Measurements from ENCODE around the gene ROBO4.

The ROBO4 gene

GRCh38 chr11:124894606-124895430 lies 2.8 kb downstream of the ROBO4 start:
- H3K36me3 ChIP-seq (ENCODE audit: insufficient read depth, low read length): no peaks in the 10 kb centered on the region
- H3K4me3 ChIP-seq (ENCODE audit: low read length): no peak overlapping the region
- no peak overlapping the region for H3K4me2 ChIP-seq (ENCODE audit: low read length)
- H3K9ac ChIP-seq (ENCODE audit: low read depth, low read length): no peak overlapping the region
- H3K27me3 ChIP-seq (ENCODE audit: control insufficient read depth, insufficient read depth, low read length): no peaks in the 10 kb centered on the region
- H3K9me3 ChIP-seq (replicated peaks; ENCODE audit: low read length): no peaks in the 10 kb centered on the region
- peaks cover 42% of the 10 kb centered on the region for H3K4me1 ChIP-seq (ENCODE audit: control insufficient read depth, insufficient read depth, low read length)

GRCh38 chr11:124893781-124894401 lies 3.8 kb downstream of the ROBO4 start:
- Histone ChIP-seq H3K27me3 (ENCODE audit: control insufficient read depth, insufficient read depth, low read length) (no peaks in the 10 kb centered on the region), H3K4me3 (ENCODE audit: low read length) (no peak overlapping the region), H3K4me1 (ENCODE audit: control insufficient read depth, insufficient read depth, low read length) (peaks cover 33% of the 10 kb centered on the region), H3K9ac (ENCODE audit: low read depth, low read length) (no peak overlapping the region), H3K4me2 (ENCODE audit: low read length) (no peak overlapping the region), H3K36me3 (ENCODE audit: insufficient read depth, low read length) (no peaks in the 10 kb centered on the region), H3K9me3 (replicated peaks; ENCODE audit: low read length) (no peaks in the 10 kb centered on the region)

GRCh38 chr11:124892750-124893454 lies 4.8 kb downstream of the ROBO4 start:
- no peaks in the 10 kb centered on the region for H3K27me3 ChIP-seq (ENCODE audit: control insufficient read depth, insufficient read depth, low read length)
- H3K9me3 ChIP-seq (replicated peaks; ENCODE audit: low read length): no peaks in the 10 kb centered on the region
- no peak overlapping the region for H3K4me2 ChIP-seq (ENCODE audit: low read length)
- no peak overlapping the region for H3K4me3 ChIP-seq (ENCODE audit: low read length)
- no peak overlapping the region for H3K9ac ChIP-seq (ENCODE audit: low read depth, low read length)
- peaks cover 25% of the 10 kb centered on the region for H3K4me1 ChIP-seq (ENCODE audit: control insufficient read depth, insufficient read depth, low read length)
- H3K36me3 ChIP-seq (ENCODE audit: insufficient read depth, low read length): no peaks in the 10 kb centered on the region

- no peaks in the 10 kb centered on the region for H3K27me3 ChIP-seq (ENCODE audit: control insufficient read depth, insufficient read depth, low read length)
These were observed 5.5 kb downstream of the ROBO4 start for GRCh38 chr11:124892146-124892545.

GRCh38 chr11:124891373-124891861 lies 6.2 kb downstream of the ROBO4 start:
- peaks cover 10% of the 10 kb centered on the region for H3K4me1 ChIP-seq (ENCODE audit: control insufficient read depth, insufficient read depth, low read length)
- no peaks in the 10 kb centered on the region for H3K36me3 ChIP-seq (ENCODE audit: insufficient read depth, low read length)
- H3K27me3 ChIP-seq (ENCODE audit: control insufficient read depth, insufficient read depth, low read length): no peaks in the 10 kb centered on the region
- no peak overlapping the region for H3K4me3 ChIP-seq (ENCODE audit: low read length)
- no peaks in the 10 kb centered on the region for H3K9me3 ChIP-seq (replicated peaks; ENCODE audit: low read length)
- no peak overlapping the region for H3K4me2 ChIP-seq (ENCODE audit: low read length)
- no peak overlapping the region for H3K9ac ChIP-seq (ENCODE audit: low read depth, low read length)

More at GRCh38 chr11:124892146-124892545, 5.5 kb downstream of the ROBO4 start:
- H3K4me1 ChIP-seq (ENCODE audit: control insufficient read depth, insufficient read depth, low read length): peaks cover 17% of the 10 kb centered on the region
- H3K9ac ChIP-seq (ENCODE audit: low read depth, low read length): no peak overlapping the region
- H3K36me3 ChIP-seq (ENCODE audit: insufficient read depth, low read length): no peaks in the 10 kb centered on the region
- no peak overlapping the region for H3K4me2 ChIP-seq (ENCODE audit: low read length)
- H3K4me3 ChIP-seq (ENCODE audit: low read length): no peak overlapping the region
- no peaks in the 10 kb centered on the region for H3K9me3 ChIP-seq (replicated peaks; ENCODE audit: low read length)

GRCh38 chr11:124890683-124891372 lies 6.8 kb downstream of the ROBO4 start:
- Histone ChIP-seq H3K4me1 (ENCODE audit: control insufficient read depth, insufficient read depth, low read length) (peaks cover 4% of the 10 kb centered on the region), H3K4me2 (ENCODE audit: low read length) (no peak overlapping the region), H3K4me3 (ENCODE audit: low read length) (no peak overlapping the region), H3K36me3 (ENCODE audit: insufficient read depth, low read length) (no peaks in the 10 kb centered on the region), H3K9me3 (replicated peaks; ENCODE audit: low read length) (no peaks in the 10 kb centered on the region), H3K9ac (ENCODE audit: low read depth, low read length) (no peak overlapping the region), H3K27me3 (ENCODE audit: control insufficient read depth, insufficient read depth, low read length) (no peaks in the 10 kb centered on the region)

GRCh38 chr11:124890151-124890550 lies 7.5 kb downstream of the ROBO4 start:
- Histone ChIP-seq H3K36me3 (ENCODE audit: insufficient read depth, low read length) (no peaks in the 10 kb centered on the region), H3K27me3 (ENCODE audit: control insufficient read depth, insufficient read depth, low read length) (no peaks in the 10 kb centered on the region), H3K9ac (ENCODE audit: low read depth, low read length) (no peak overlapping the region), H3K9me3 (replicated peaks; ENCODE audit: low read length) (no peaks in the 10 kb centered on the region), H3K4me2 (ENCODE audit: low read length) (no peak overlapping the region), H3K4me1 (ENCODE audit: control insufficient read depth, insufficient read depth, low read length) (peaks cover 4% of the 10 kb centered on the region), H3K4me3 (ENCODE audit: low read length) (no peak overlapping the region)

GRCh38 chr11:124889191-124890091 lies 8.2 kb downstream of the ROBO4 start:
- no peaks in the 10 kb centered on the region for H3K27me3 ChIP-seq (ENCODE audit: control insufficient read depth, insufficient read depth, low read length)
- H3K4me1 ChIP-seq (ENCODE audit: control insufficient read depth, insufficient read depth, low read length): no peaks in the 10 kb centered on the region
- no peaks in the 10 kb centered on the region for H3K36me3 ChIP-seq (ENCODE audit: insufficient read depth, low read length)

GRCh38 chr11:124887667-124888013 lies 10.0 kb downstream of the ROBO4 start:
- Histone ChIP-seq H3K27me3 (ENCODE audit: control insufficient read depth, insufficient read depth, low read length) (no peaks in the 10 kb centered on the region), H3K4me3 (ENCODE audit: low read length) (no peak overlapping the region), H3K4me2 (ENCODE audit: low read length) (no peak overlapping the region), H3K4me1 (ENCODE audit: control insufficient read depth, insufficient read depth, low read length) (no peaks in the 10 kb centered on the region), H3K9ac (ENCODE audit: low read depth, low read length) (no peak overlapping the region), H3K9me3 (replicated peaks; ENCODE audit: low read length) (no peaks in the 10 kb centered on the region), H3K36me3 (ENCODE audit: insufficient read depth, low read length) (peaks cover 5% of the 10 kb centered on the region)

More at GRCh38 chr11:124889191-124890091, 8.2 kb downstream of the ROBO4 start:
- Histone ChIP-seq H3K4me2 (ENCODE audit: low read length) (no peak overlapping the region), H3K9ac (ENCODE audit: low read depth, low read length) (no peak overlapping the region), H3K9me3 (replicated peaks; ENCODE audit: low read length) (no peaks in the 10 kb centered on the region), H3K4me3 (ENCODE audit: low read length) (no peak overlapping the region)

GRCh38 chr11:124886978-124887666 lies 10.5 kb downstream of the ROBO4 start:
- H3K27me3 ChIP-seq (ENCODE audit: control insufficient read depth, insufficient read depth, low read length): no peaks in the 10 kb centered on the region
- no peaks in the 10 kb centered on the region for H3K4me1 ChIP-seq (ENCODE audit: control insufficient read depth, insufficient read depth, low read length)
- peaks cover 5% of the 10 kb centered on the region for H3K36me3 ChIP-seq (ENCODE audit: insufficient read depth, low read length)
- no peak overlapping the region for H3K9ac ChIP-seq (ENCODE audit: low read depth, low read length)
- H3K4me3 ChIP-seq (ENCODE audit: low read length): no peak overlapping the region
- H3K9me3 ChIP-seq (replicated peaks; ENCODE audit: low read length): no peaks in the 10 kb centered on the region
- H3K4me2 ChIP-seq (ENCODE audit: low read length): no peak overlapping the region

Measured in skeletal muscle satellite cell (primary cell).